Left cardiac atrium (tissue), 4 donors: ENCODE data around the gene PHYHD1. TPM values are rescaled to one million over a fixed set of nuclear protein-coding genes. Genes with fewer than 3 reads are reported as not detected.

Experiments
- ATAC-seq, 2 donors: fragments of 200-7000 bp; cut with Tn5 transposase; one replicate each; pipeline ENCODE4 v1.9.1; 2020; ENCODE audit warnings: mild to moderate bottlenecking in 2 of 2, moderate library complexity in 2 of 2
- DNase-seq: peaks from one replicate; pipeline ENCODE4 v3.0.0-alpha.2; 2020
- intact Hi-C, 2 donors: fragments of 100-400 bp; cut with DNase I; formaldehyde crosslinking; loops; one replicate each; pipeline versions ENCODE4 v1.14.1 to v1.15.1; 2022 to 2023
- total RNA-seq, 2 donors: library from RNA; stranded (reverse); fragmentation: NEBNext Ultra II Directional; extraction: Animal tissue kit (Norgen Biotek cat#: 25700); gene quantifications; one replicate each; pipeline ENCODE4 v1.2.1, GENCODE V29; 2021
- donor health status: DM: no; HTN: yes; CAD: no.
- donor health status: DM: no; HTN: yes; CAD: no; lungs with severe emphysema.
- donor health status: DM: yes; HTN: yes; CAD: no.
- donor health status: Dilated cardiomyopathy.

PHYHD1 gene
- total RNA-seq, 2 donors from 2014 or later: 21.4 to 28.2 TPM

- ATAC-seq (peak; percentile 33 to 76), DNase-seq (peak; percentile 29)
- intact Hi-C loops: no loop called here
Measured at GRCh38 chr9:128898845-128899565, 21.8 kb upstream of the PHYHD1 start.

- intact Hi-C loops: no loop called here
- DNase-seq (peak; percentile 45), ATAC-seq (peak; percentile 15 to 31)
Measured at GRCh38 chr9:128899566-128900322, 21.0 kb upstream of the PHYHD1 start.

- ATAC-seq (no peak), DNase-seq (no peak)
- intact Hi-C loops: no loop called here
Measured at GRCh38 chr9:128901379-128901778, 19.4 kb upstream of the PHYHD1 start.

DNA sequence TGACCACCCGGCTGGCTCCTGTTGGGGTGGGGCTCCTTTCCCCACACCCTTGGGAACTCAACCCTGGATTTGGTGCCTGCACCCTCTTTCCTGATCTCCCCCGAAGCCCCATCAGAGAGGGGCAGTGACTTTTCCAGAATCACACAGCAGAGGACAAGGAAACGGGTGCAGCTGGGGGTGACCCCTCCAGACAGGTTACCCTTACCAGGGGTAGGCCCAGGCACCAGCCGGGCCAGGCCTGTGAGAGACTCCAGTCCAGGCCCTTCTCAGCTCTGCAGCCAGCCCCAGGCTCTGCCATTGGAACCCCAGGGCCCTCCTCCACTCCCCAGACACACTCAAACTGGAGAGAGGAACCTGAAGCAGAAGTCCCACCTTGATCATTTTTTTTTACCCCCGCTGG is 19.0 kb upstream of the PHYHD1 start:
- intact Hi-C loops: no loop called here
- DNase-seq (no peak), ATAC-seq (no peak)

DNA sequence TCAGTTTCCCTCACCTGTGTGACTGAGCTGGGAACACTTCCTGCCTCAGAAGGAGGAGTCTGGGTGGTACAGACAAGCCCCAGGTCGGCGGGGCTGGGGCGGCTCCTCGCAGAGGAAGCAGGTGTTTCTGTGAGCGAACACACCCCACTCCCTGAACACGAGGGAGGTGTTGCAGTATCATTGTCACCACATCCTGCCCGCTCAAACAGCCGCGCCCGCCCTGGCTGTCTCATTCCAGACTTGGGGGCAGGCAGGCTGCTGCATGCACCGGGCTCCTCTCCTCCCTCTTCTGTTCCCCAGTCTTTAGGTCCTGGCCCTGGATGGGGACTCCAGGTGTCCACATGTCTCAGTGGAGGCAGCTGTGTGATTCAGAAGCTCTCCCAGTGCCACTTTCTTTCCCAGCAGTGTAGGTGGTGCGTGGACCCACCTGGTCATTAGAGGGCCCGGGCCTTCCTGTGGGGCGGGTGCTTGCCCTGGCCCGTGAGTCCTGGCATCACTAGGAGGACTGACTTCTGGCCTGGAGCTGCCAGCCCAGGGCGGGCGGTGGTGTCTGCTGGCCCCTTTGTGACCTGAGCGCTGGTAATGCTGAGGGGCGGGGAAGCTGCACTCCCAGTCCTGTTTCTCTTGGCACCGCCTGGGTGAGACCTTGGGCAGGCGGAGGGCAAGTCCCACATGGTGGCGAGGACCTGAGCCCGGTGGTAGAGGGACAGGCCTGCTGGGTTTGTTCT is 18.3 kb upstream of the PHYHD1 start:
- intact Hi-C loops: no loop called here
- DNase-seq (peak; percentile 64), ATAC-seq (peak; percentile 41 to 45)

- DNase-seq: peak; percentile 32
- intact Hi-C loops: no loop called here
- no peak for ATAC-seq
Measured at GRCh38 chr9:128903079-128903461, 17.7 kb upstream of the PHYHD1 start.

DNA sequence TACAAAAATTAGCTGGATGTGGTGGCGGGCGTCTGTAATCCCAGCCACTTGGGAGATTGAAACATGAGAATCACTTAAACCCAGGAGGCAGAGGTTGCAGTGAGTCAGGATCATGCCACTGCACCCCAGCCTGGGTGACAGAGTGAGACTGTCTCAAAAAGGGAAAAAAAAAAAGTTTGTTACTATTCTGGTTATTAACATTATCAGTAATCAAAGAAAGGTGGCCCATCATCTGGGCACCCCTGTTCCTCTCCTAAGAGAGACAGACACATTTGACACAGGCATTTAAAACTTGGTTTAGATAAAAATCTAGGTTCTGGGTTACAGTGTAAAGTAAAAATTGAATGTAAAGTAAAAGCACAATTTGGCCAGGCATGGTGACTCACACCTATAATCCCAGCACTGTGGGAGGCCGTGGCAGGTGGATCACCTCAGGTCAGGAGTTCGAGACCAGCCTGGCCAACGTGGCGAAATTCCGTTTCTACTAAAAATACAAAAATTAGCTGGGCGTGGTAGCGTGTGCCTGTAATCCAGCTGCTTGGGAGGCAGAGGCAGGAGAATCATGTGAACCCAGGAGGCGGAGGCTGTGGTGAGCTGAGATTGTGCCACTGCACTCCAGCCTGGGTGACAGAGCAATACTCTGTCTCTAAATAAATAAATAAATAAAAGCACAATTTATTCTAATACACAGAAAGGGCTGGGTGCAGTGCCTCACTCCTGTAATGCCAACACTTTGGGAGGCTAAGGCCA is 16.7 kb upstream of the PHYHD1 start:
- DNase-seq (no peak), ATAC-seq (no peak)
- intact Hi-C loops: no loop called here

- intact Hi-C loops: no loop called here
- DNase-seq: no peak
- no peak for ATAC-seq
Measured at GRCh38 chr9:128905964-128906363, 14.8 kb upstream of the PHYHD1 start.

- ATAC-seq (no peak), DNase-seq (no peak)
- intact Hi-C loops: no loop called here
Measured at GRCh38 chr9:128906741-128907140, 14.0 kb upstream of the PHYHD1 start.

DNA sequence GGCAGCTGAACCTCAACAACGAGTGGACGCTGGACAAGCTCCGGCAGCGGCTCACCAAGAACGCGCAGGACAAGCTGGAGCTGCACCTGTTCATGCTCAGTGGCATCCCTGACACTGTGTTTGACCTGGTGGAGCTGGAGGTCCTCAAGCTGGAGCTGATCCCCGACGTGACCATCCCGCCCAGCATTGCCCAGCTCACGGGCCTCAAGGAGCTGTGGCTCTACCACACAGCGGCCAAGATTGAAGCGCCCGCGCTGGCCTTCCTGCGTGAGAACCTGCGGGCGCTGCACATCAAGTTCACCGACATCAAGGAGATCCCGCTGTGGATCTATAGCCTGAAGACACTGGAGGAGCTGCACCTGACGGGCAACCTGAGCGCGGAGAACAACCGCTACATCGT is 12.4 kb upstream of the PHYHD1 start:
- intact Hi-C loops: no loop called here
- DNase-seq: peak; percentile 19
- ATAC-seq: no peak

GRCh38 chr9:128909859-128910258 is 10.9 kb upstream of the PHYHD1 start:
- DNase-seq (no peak), ATAC-seq (no peak)
- intact Hi-C loops: no loop called here

- intact Hi-C loops: no loop called here
- DNase-seq (no peak), ATAC-seq (no peak)
Measured at GRCh38 chr9:128910906-128911305, 9.9 kb upstream of the PHYHD1 start.

- ATAC-seq (peak; percentile 70 to 83), DNase-seq (peak; percentile 84)
- intact Hi-C loops: no loop called here
Measured at GRCh38 chr9:128911529-128912035, 9.2 kb upstream of the PHYHD1 start.

- ATAC-seq (no peak), DNase-seq (no peak)
- intact Hi-C loops: no loop called here
Measured at GRCh38 chr9:128912270-128912853, 8.4 kb upstream of the PHYHD1 start.

DNA sequence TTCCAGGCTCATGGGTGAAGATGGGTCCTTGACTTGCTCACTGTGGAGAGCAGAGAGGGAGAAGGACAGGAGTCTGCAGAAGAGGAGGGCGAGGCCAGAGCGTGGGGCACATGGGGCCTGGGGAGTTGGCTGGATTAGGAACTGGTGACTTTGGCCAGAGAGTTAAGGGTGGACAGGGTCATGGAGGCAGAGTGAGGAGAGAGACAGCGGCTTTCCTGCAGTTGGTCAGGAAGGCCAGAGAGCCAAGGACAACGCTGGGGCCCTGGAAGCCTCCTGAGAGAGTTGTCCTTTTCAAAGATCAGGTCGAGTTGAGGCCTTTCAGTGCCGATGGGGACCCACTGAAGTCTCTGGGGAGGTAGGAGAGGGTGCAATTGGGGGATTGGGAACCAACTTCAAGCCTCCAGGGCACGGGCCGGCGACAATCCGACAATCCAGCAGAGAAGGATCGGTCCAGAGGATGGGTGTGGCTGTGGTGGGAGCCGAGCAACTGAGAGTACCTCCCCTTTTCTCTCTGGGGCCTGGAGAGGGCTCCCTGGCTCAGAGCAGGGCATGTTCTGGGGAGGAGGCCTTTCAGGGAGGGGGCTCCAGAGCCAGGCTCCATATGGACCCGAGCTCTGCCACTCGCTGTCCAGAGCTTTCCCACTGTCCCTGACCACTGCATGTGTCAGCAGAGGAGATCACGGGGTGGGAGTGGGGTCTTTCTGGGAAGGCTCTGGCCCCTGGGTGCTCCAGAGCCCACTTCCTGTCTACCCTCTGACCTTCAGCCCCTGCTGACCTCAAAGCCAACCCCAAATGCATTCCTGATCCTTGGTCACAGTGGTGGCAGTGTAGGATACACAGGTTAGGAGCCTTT is 7.5 kb upstream of the PHYHD1 start:
- ATAC-seq (peak in 1 of 2 donors; percentile 7), DNase-seq (peak; percentile 48)
- intact Hi-C loops: no loop called here

- ATAC-seq: no peak
- DNase-seq: no peak
- intact Hi-C loops: no loop called here
Measured at GRCh38 chr9:128913995-128914772, 6.6 kb upstream of the PHYHD1 start.

DNA sequence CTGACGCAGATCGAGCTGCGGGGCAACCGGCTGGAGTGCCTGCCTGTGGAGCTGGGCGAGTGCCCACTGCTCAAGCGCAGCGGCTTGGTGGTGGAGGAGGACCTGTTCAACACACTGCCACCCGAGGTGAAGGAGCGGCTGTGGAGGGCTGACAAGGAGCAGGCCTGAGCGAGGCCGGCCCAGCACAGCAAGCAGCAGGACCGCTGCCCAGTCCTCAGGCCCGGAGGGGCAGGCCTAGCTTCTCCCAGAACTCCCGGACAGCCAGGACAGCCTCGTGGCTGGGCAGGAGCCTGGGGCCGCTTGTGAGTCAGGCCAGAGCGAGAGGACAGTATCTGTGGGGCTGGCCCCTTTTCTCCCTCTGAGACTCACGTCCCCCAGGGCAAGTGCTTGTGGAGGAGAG is 4.6 kb upstream of the PHYHD1 start:
- peak; percentile 14 to 17 for ATAC-seq
- peak; percentile 54 for DNase-seq
- intact Hi-C loops: loop anchor here in 1 of 2 donors (5.0 kb wide), 1 partner anchor 34 kb away; the partner anchor contains the start of genes KYAT1 and LRRC8A
